ENCODE results near the gene FOXN4.

GRCh38 chr12:109255377-109255776 lies 53.7 kb downstream of the FOXN4 start:
- TF ChIP-seq, protein P1, sequence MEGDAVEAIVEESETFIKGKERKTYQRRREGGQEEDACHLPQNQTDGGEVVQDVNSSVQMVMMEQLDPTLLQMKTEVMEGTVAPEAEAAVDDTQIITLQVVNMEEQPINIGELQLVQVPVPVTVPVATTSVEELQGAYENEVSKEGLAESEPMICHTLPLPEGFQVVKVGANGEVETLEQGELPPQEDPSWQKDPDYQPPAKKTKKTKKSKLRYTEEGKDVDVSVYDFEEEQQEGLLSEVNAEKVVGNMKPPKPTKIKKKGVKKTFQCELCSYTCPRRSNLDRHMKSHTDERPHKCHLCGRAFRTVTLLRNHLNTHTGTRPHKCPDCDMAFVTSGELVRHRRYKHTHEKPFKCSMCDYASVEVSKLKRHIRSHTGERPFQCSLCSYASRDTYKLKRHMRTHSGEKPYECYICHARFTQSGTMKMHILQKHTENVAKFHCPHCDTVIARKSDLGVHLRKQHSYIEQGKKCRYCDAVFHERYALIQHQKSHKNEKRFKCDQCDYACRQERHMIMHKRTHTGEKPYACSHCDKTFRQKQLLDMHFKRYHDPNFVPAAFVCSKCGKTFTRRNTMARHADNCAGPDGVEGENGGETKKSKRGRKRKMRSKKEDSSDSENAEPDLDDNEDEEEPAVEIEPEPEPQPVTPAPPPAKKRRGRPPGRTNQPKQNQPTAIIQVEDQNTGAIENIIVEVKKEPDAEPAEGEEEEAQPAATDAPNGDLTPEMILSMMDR (optimal IDR thresholded peaks at IDR 0.05 in 1 of 3, IDR thresholded peaks at IDR 0.05 in 1 of 3, conservative IDR thresholded peaks at IDR 0.05 in 1 of 3; ENCODE audit: extremely low read depth in 1 of 3, insufficient read depth in 2 of 3, low read length in 3 of 3): peak in 1 of 3 experiments; percentile 53
- no peak for TF ChIP-seq EZH2 (IDR thresholded peaks at IDR 0.05; ENCODE audit: low read length)

Measured in keratinocyte (primary cell).